ENCODE data around the gene GHRH.

DNA sequence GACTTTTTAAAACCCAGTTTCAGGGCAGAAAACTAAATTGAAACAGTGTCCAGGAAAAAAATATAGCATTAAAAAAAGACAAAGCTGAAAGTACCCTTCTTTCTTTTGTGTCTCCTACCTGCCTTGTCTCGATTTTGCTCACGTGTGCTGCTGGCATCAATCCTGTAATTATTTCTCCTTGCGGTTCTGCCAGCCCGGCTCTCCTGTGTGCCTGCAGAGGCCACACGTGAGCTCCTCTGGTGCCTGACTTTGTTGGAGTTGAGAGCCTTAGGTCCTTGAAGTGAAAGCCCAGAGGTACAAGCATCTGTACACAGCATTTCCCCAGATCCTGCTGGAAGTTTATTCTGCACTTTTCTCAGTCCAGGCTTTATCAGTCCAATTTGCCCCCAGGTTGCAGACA, 36.5 kb downstream of the GHRH start:
- TF ChIP-seq EP300 (IDR thresholded peaks at IDR 0.05): no peak
- TF ChIP-seq, protein P1, sequence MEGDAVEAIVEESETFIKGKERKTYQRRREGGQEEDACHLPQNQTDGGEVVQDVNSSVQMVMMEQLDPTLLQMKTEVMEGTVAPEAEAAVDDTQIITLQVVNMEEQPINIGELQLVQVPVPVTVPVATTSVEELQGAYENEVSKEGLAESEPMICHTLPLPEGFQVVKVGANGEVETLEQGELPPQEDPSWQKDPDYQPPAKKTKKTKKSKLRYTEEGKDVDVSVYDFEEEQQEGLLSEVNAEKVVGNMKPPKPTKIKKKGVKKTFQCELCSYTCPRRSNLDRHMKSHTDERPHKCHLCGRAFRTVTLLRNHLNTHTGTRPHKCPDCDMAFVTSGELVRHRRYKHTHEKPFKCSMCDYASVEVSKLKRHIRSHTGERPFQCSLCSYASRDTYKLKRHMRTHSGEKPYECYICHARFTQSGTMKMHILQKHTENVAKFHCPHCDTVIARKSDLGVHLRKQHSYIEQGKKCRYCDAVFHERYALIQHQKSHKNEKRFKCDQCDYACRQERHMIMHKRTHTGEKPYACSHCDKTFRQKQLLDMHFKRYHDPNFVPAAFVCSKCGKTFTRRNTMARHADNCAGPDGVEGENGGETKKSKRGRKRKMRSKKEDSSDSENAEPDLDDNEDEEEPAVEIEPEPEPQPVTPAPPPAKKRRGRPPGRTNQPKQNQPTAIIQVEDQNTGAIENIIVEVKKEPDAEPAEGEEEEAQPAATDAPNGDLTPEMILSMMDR (IDR thresholded peaks at IDR 0.05): no peak

All from esophagus muscularis mucosa (tissue), 3 donors.